GM12872 (cell line): ENCODE results near the gene E2F3.

Experiments used
- TF ChIP-seq, protein P1 (sequence below): IDR thresholded peaks from 3 replicates; pipeline ENCODE4 v1.5.1; 2011; ENCODE audit warnings: low read depth, mild to moderate bottlenecking, low read length, moderate library complexity; ENCODE audit not compliant: insufficient read depth

E2F3 gene

GRCh38 chr6:20411953-20412681 lies 10.4 kb downstream of the E2F3 start:
- TF ChIP-seq, protein P1, sequence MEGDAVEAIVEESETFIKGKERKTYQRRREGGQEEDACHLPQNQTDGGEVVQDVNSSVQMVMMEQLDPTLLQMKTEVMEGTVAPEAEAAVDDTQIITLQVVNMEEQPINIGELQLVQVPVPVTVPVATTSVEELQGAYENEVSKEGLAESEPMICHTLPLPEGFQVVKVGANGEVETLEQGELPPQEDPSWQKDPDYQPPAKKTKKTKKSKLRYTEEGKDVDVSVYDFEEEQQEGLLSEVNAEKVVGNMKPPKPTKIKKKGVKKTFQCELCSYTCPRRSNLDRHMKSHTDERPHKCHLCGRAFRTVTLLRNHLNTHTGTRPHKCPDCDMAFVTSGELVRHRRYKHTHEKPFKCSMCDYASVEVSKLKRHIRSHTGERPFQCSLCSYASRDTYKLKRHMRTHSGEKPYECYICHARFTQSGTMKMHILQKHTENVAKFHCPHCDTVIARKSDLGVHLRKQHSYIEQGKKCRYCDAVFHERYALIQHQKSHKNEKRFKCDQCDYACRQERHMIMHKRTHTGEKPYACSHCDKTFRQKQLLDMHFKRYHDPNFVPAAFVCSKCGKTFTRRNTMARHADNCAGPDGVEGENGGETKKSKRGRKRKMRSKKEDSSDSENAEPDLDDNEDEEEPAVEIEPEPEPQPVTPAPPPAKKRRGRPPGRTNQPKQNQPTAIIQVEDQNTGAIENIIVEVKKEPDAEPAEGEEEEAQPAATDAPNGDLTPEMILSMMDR: no peak

GRCh38 chr6:20412682-20413073 lies 11.0 kb downstream of the E2F3 start:
- TF ChIP-seq, protein P1: no peak

- TF ChIP-seq, protein P1: no peak
Measured at GRCh38 chr6:20413826-20414225, 12.1 kb downstream of the E2F3 start.

- TF ChIP-seq, protein P1: no peak
Measured at GRCh38 chr6:20414711-20415110, 13.0 kb downstream of the E2F3 start.

DNA sequence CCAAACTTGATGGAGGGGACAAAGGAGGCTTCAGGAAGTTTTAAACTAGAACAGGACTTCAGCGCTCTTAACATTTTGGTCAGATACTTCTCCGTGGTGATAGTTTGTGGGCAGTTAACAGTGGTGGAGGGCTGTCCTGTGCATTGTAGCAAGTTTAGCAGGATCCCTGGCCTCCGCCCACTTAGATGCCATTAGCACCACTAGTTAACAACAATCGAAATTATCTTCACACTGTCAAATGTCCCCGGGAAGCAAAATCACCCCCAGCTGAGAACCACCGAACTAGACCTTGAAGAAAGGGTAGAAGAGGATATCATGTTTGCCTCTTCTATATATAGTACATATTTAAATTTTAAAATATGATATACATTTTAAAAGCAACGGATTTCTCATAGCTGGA lies 13.6 kb downstream of the E2F3 start:
- TF ChIP-seq, protein P1: no peak

DNA sequence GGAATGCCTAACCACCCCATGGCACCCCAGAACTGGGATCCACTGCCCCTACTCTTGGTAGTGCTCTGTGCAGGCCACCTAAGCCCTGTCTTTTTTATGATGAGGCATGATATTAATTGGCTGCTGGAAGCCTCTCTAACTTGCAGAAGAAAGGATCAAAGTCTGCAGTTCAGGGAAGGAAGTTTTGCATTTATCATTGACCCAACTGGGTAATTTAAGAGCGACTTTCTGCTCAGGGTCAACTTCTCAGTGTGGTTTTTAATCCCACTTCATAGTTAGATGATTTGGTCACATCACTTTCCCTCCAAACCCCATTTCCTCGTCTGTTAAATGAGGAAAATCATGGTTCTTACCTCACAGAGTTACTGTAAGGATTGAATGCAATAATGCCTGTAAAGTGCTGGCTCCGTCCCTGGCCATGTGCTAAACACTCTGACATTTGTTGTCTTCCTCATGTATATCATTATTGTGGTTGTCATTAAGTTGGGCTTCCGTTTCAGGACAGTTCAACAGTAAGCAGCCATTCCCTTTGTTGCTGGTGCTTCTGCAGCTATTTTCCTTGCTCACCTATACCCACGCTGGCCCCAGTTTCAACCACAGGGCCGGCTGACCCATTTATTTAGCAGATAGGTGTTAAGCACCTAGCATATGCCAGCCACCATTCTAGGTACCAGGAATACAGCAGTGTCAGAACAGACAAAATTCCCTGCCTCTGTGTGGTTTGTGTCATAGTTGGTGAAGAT lies 14.2 kb downstream of the E2F3 start:
- TF ChIP-seq, protein P1: no peak

- TF ChIP-seq, protein P1: no peak
Measured at GRCh38 chr6:20416567-20417345, 15.1 kb downstream of the E2F3 start.
